HepG2 (cell line): ENCODE results near the gene GPC6. TPM values are rescaled to one million over a fixed set of nuclear protein-coding genes. Genes with fewer than 3 reads are reported as not detected.

Experiments
- FOSL1 ChIP-seq: sonication (generic); formaldehyde crosslinking; IDR thresholded peaks from 2 replicates; pipeline ENCODE4 v1.9.0; 2021; ENCODE audit warnings: missing genetic modification reagents, borderline replicate concordance
- HNRNPH1 ChIP-seq: fragments of 200-400 bp; formaldehyde crosslinking; optimal IDR thresholded peaks from 2 replicates; pipeline ENCODE3; 2017; ENCODE audit warnings: mild to moderate bottlenecking, low read depth, low read length
- IKZF1 ChIP-seq: fragments of 450-650 bp; IDR thresholded peaks from 2 replicates; pipeline ENCODE4 v1.7.1; 2016
- MAFK ChIP-seq, 2 experiments: IDR thresholded peaks in 1 of 2; conservative IDR thresholded peaks in 1 of 2; 2 replicates each; pipeline ENCODE4 v1.6.1; 2011; ENCODE audit warnings: improper control_type of control experiment in 2 of 2, low read length in 2 of 2
- MTA1 ChIP-seq: sonication (generic); formaldehyde crosslinking; IDR thresholded peaks from 2 replicates; pipeline ENCODE4 v1.4.0; 2020; ENCODE audit warnings: missing genetic modification reagents, mild to moderate bottlenecking, borderline replicate concordance
- NFIB ChIP-seq: sonication (generic); formaldehyde crosslinking; IDR thresholded peaks from 2 replicates; pipeline ENCODE4 v1.9.0; 2021; ENCODE audit warnings: missing genetic modification reagents, mild to moderate bottlenecking, borderline replicate concordance
- NFIC ChIP-seq: IDR thresholded peaks from 2 replicates; pipeline ENCODE4 v1.6.1; 2012; ENCODE audit warnings: mild to moderate bottlenecking, low read length, inconsistent platforms
- SIX1 ChIP-seq: sonication (generic); formaldehyde crosslinking; IDR thresholded peaks from 2 replicates; pipeline ENCODE4 v1.4.0; 2020; ENCODE audit warnings: missing genetic modification reagents, borderline replicate concordance
- TCF12 ChIP-seq, 2 experiments: fragments of 450-650 bp in 1 of 2; sonication (generic) in 1 of 2; formaldehyde crosslinking in 1 of 2; IDR thresholded peaks; 2 replicates each; pipeline versions ENCODE4 v1.6.1 to v1.8.0; 2017 to 2022; ENCODE audit warnings: antibody characterized with exemption in 1 of 2, mild to moderate bottlenecking in 1 of 2, missing genetic modification reagents in 1 of 2, moderate library complexity in 1 of 2
- ZNF124 ChIP-seq: sonication (generic); formaldehyde crosslinking; IDR thresholded peaks from 2 replicates; pipeline ENCODE4 v1.4.0; 2020; ENCODE audit warnings: missing genetic modification reagents
- ZNF235 ChIP-seq: sonication (generic); formaldehyde crosslinking; IDR thresholded peaks from 2 replicates; pipeline ENCODE4 v1.8.1; 2023; ENCODE audit warnings: mild to moderate bottlenecking, missing genetic modification reagents, borderline replicate concordance
- ZNF34 ChIP-seq: sonication (generic); formaldehyde crosslinking; IDR thresholded peaks from 2 replicates; pipeline ENCODE4 v1.4.0; 2020; ENCODE audit warnings: mild to moderate bottlenecking, missing genetic modification reagents, borderline replicate concordance
- ZNF350 ChIP-seq: sonication (generic); formaldehyde crosslinking; IDR thresholded peaks from 2 replicates; pipeline ENCODE4 v1.4.0; 2020; ENCODE audit warnings: mild to moderate bottlenecking, low read depth, missing genetic modification reagents, borderline replicate concordance
- ZNF468 ChIP-seq: sonication (generic); formaldehyde crosslinking; IDR thresholded peaks from 2 replicates; pipeline ENCODE4 v1.8.0; 2022; ENCODE audit warnings: mild to moderate bottlenecking, moderate library complexity, missing genetic modification reagents
- ZNF605 ChIP-seq: sonication (generic); formaldehyde crosslinking; IDR thresholded peaks from 2 replicates; pipeline ENCODE4 v1.8.0; 2022; ENCODE audit warnings: mild to moderate bottlenecking, missing genetic modification reagents
- ZNF652 ChIP-seq: IDR thresholded peaks from 2 replicates; pipeline ENCODE4 v1.6.1; 2016; ENCODE audit warnings: low read depth, borderline replicate concordance
- ZNF775 ChIP-seq: sonication (generic); formaldehyde crosslinking; IDR thresholded peaks from 2 replicates; pipeline ENCODE4 v1.4.0; 2020; ENCODE audit warnings: missing genetic modification reagents, mild to moderate bottlenecking, moderate library complexity, borderline replicate concordance
- ZNF839 ChIP-seq: sonication (generic); formaldehyde crosslinking; IDR thresholded peaks from 2 replicates; pipeline ENCODE4 v1.4.0; 2020; ENCODE audit warnings: missing genetic modification reagents, mild to moderate bottlenecking, borderline replicate concordance
- polyA plus RNA-seq, 8 experiments: library from polyadenylated mRNA; depleted of rRNA in 3 of 8; stranded (reverse) in 7 of 8; unstranded in 1 of 8; fragments of >200 nt; fragmentation: Illumina TruSeq in 4 of 8; extraction: Trizol in 4 of 8; gene quantifications; 2 replicates each; pipeline versions ENCODE4 v1.2.1 to v1.2.3, GENCODE V29; 2011 to 2016; ENCODE audit warnings: low read depth in 4 of 8, missing spikeins in 1 of 8, mixed read lengths in 1 of 8; ENCODE audit not compliant: insufficient read depth in 1 of 8
- total RNA-seq, 5 experiments: library from RNA; depleted of rRNA; stranded (reverse); fragments of >200 nt; fragmentation: Illumina TruSeq; extraction: Trizol; gene quantifications; 2 replicates each; pipeline ENCODE4 v1.2.3, GENCODE V29; 2016; ENCODE audit warnings: low read depth in 1 of 5
- TF ChIP-seq, protein P1 (sequence below): IDR thresholded peaks from 2 replicates; pipeline ENCODE4 v1.6.1; 2016; ENCODE audit warnings: missing genetic modification reagents, missing compliant biosample characterization
- TF ChIP-seq, protein P2 (sequence below): IDR thresholded peaks from 2 replicates; pipeline ENCODE4 v1.6.1; 2012; ENCODE audit warnings: inconsistent platforms
- TF ChIP-seq, protein P3 (sequence below): sonication (generic); formaldehyde crosslinking; IDR thresholded peaks from 2 replicates; pipeline ENCODE4 v1.4.0; 2020; ENCODE audit warnings: mild to moderate bottlenecking, missing genetic modification reagents
- TF ChIP-seq, protein P4 (sequence below): sonication (generic); formaldehyde crosslinking; IDR thresholded peaks from 2 replicates; pipeline ENCODE4 v1.4.0; 2020; ENCODE audit warnings: missing genetic modification reagents

The GPC6 gene
- total and polyA plus RNA-seq, 2 of the 13 experiments (the other 11 are each of a cell fraction or from before 2014, with no cell fraction given): 24.5 to 33.9 TPM

DNA sequence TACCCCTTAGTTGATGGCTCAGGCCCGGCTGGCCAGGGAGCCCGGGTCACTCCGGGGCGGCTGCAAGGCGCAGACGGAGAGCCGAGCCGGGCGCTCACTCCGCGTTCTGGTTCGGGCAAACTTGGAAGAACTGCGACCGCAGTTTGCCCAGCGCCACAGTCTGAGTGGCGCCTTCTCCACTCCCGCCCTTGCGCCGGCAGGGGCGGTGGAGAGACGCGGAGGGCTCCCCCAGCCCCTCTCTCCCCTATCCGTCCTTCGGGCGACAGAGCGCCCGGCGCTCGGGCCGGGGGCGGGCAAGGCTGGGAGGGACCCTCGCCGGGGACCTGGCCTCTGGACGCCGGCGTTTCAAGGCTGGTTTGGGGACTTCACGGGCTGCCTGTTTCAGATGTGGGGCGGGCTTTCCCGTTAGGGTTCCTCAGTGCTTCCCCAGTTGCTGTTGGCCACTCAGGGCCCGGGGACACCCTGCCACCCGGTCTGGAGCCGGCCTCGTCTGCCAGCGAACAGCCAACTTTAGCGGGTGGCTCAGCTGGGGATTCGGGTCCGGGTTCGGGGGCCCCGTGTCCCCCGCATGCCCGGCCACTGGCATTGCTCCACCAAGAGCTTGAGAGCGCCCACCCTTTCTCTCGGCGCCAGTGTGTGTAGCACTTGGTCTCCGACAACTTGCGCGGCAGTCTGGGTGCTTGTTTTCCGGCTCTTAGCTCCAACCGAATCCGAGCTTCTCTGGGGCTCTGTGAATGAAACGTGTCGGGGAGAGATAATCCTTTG, 1.5 kb downstream of the GPC6 start (continued):
- TF ChIP-seq FOSL1: no peak
- TF ChIP-seq ZNF775 (CRISPR knock-in tag): no peak
- TF ChIP-seq ZNF350 (CRISPR knock-in tag): no peak; the same call in 1 of the 2 replicates
- TF ChIP-seq, protein P1, sequence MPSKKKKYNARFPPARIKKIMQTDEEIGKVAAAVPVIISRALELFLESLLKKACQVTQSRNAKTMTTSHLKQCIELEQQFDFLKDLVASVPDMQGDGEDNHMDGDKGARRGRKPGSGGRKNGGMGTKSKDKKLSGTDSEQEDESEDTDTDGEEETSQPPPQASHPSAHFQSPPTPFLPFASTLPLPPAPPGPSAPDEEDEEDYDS (CRISPR knock-in tag): no peak
- TF ChIP-seq IKZF1: no peak
- no peak for TF ChIP-seq NFIB (CRISPR knock-in tag)
- TF ChIP-seq ZNF124 (CRISPR knock-in tag): no peak
- TF ChIP-seq ZNF34 (CRISPR knock-in tag): no peak
- TF ChIP-seq TCF12 (IDR thresholded peaks at IDR 0.05): no peak
- TF ChIP-seq TCF12 (CRISPR knock-in tag; IDR thresholded peaks at IDR 0.05): no peak
- no peak for TF ChIP-seq HNRNPH1
- no peak for TF ChIP-seq ZNF839
- no peak for TF ChIP-seq ZNF652 (CRISPR knock-in tag)
- TF ChIP-seq NFIC: no peak
- no peak for TF ChIP-seq SIX1 (CRISPR knock-in tag)
- TF ChIP-seq ZNF605: 0 out of 2 replicates have a peak, but pooled peaks have one; percentile 38
- TF ChIP-seq MTA1: peak; percentile 11; the same call in 1 of the 2 replicates
- TF ChIP-seq, protein P2, sequence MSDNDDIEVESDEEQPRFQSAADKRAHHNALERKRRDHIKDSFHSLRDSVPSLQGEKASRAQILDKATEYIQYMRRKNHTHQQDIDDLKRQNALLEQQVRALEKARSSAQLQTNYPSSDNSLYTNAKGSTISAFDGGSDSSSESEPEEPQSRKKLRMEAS: peak; percentile 67; the same call in 1 of the 2 replicates
- TF ChIP-seq MAFK (conservative IDR thresholded peaks at IDR 0.05 in 1 of 2, IDR thresholded peaks at IDR 0.05 in 1 of 2; ENCODE audit: low read length in 2 of 2): no peak
- no peak for TF ChIP-seq ZNF468 (CRISPR knock-in tag)
- TF ChIP-seq, protein P3, sequence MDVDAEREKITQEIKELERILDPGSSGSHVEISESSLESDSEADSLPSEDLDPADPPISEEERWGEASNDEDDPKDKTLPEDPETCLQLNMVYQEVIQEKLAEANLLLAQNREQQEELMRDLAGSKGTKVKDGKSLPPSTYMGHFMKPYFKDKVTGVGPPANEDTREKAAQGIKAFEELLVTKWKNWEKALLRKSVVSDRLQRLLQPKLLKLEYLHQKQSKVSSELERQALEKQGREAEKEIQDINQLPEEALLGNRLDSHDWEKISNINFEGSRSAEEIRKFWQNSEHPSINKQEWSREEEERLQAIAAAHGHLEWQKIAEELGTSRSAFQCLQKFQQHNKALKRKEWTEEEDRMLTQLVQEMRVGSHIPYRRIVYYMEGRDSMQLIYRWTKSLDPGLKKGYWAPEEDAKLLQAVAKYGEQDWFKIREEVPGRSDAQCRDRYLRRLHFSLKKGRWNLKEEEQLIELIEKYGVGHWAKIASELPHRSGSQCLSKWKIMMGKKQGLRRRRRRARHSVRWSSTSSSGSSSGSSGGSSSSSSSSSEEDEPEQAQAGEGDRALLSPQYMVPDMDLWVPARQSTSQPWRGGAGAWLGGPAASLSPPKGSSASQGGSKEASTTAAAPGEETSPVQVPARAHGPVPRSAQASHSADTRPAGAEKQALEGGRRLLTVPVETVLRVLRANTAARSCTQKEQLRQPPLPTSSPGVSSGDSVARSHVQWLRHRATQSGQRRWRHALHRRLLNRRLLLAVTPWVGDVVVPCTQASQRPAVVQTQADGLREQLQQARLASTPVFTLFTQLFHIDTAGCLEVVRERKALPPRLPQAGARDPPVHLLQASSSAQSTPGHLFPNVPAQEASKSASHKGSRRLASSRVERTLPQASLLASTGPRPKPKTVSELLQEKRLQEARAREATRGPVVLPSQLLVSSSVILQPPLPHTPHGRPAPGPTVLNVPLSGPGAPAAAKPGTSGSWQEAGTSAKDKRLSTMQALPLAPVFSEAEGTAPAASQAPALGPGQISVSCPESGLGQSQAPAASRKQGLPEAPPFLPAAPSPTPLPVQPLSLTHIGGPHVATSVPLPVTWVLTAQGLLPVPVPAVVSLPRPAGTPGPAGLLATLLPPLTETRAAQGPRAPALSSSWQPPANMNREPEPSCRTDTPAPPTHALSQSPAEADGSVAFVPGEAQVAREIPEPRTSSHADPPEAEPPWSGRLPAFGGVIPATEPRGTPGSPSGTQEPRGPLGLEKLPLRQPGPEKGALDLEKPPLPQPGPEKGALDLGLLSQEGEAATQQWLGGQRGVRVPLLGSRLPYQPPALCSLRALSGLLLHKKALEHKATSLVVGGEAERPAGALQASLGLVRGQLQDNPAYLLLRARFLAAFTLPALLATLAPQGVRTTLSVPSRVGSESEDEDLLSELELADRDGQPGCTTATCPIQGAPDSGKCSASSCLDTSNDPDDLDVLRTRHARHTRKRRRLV: no peak; the same call in 1 of the 2 replicates
- TF ChIP-seq, protein P4, sequence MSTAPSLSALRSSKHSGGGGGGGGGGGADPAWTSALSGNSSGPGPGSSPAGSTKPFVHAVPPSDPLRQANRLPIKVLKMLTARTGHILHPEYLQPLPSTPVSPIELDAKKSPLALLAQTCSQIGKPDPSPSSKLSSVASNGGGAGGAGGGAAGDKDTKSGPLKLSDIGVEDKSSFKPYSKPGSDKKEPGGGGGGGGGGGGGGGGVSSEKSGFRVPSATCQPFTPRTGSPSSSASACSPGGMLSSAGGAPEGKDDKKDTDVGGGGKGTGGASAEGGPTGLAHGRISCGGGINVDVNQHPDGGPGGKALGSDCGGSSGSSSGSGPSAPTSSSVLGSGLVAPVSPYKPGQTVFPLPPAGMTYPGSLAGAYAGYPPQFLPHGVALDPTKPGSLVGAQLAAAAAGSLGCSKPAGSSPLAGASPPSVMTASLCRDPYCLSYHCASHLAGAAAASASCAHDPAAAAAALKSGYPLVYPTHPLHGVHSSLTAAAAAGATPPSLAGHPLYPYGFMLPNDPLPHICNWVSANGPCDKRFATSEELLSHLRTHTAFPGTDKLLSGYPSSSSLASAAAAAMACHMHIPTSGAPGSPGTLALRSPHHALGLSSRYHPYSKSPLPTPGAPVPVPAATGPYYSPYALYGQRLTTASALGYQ (CRISPR knock-in tag): no peak
- no peak for TF ChIP-seq ZNF235 (CRISPR knock-in tag)
